Effector CD8-positive, alpha-beta T cell (primary cell): ENCODE results near the gene LYSMD1.
"Not testable (repeated sequence)": the region's sequence is repeated elsewhere in the genome, so short reads cannot be mapped to it uniquely, and the experiment has no call there.

ENCODE experiments used
- DNase-seq: peaks from one replicate; lab custom pipeline; 2025; lab: John Stamatoyannopoulos, UW
- total RNA-seq, 4 experiments: gene quantifications; one replicate each; lab custom pipeline; 2026; lab: John Stamatoyannopoulos, UW

The LYSMD1 gene
- total RNA-seq: 3.3 to 6.0 (median 5.1) reads per million in 4 experiments

GRCh38 chr1:151165738-151166504 is at the start of gene LYSMD1, which contains the start of gene SCNM1:
TSS of gene LYSMD1 (minus strand) at chr1:151165902. CDS start at chr1:151165258, 644 bp downstream.
TSS of gene SCNM1 (plus strand) at chr1:151166144. CDS start at chr1:151166153, 9 bp downstream.
- DNase-seq: peak; percentile 95

- no peak for DNase-seq
Observed at GRCh38 chr1:151213560-151213959, 47.9 kb upstream of the LYSMD1 start.

- no peak for DNase-seq
Observed at GRCh38 chr1:151211972-151212705, 46.4 kb upstream of the LYSMD1 start.

GRCh38 chr1:151210830-151211229 is 45.1 kb upstream of the LYSMD1 start:
- no peak for DNase-seq

GRCh38 chr1:151205381-151205965 is 39.8 kb upstream of the LYSMD1 start:
- not testable (repeated sequence) for DNase-seq

GRCh38 chr1:151199873-151200581 is 34.3 kb upstream of the LYSMD1 start:
- no peak for DNase-seq

- peak; percentile 99 for DNase-seq
Observed at GRCh38 chr1:151198254-151199127, 32.8 kb upstream of the LYSMD1 start, which contains the start of gene PIP5K1A. TSS of gene PIP5K1A (plus strand) at chr1:151198552. CDS start at chr1:151198997, 445 bp downstream.

GRCh38 chr1:151197863-151198253 is 32.2 kb upstream of the LYSMD1 start:
- no peak for DNase-seq

- peak; percentile 31 for DNase-seq
Observed at GRCh38 chr1:151196292-151196800, 30.6 kb upstream of the LYSMD1 start.

- DNase-seq: not testable (repeated sequence)
Observed at GRCh38 chr1:151194894-151195594, 29.3 kb upstream of the LYSMD1 start.

- DNase-seq: no peak
Observed at GRCh38 chr1:151193856-151194255, 28.2 kb upstream of the LYSMD1 start.

GRCh38 chr1:151193304-151193703 is 27.6 kb upstream of the LYSMD1 start:
- DNase-seq: no peak

GRCh38 chr1:151192047-151192446 is 26.3 kb upstream of the LYSMD1 start:
- DNase-seq: no peak

- DNase-seq: peak; percentile 75
Observed at GRCh38 chr1:151189637-151190445, 24.1 kb upstream of the LYSMD1 start, which contains the start of gene VPS72. TSS of gene VPS72 (minus strand) at chr1:151190197. CDS start at chr1:151190121, 76 bp downstream.

GRCh38 chr1:151188667-151189066 is 23.0 kb upstream of the LYSMD1 start:
- DNase-seq: not testable (repeated sequence)

GRCh38 chr1:151187205-151187604 is 21.5 kb upstream of the LYSMD1 start:
- DNase-seq: no peak

- no peak for DNase-seq
Observed at GRCh38 chr1:151184211-151184610, 18.5 kb upstream of the LYSMD1 start.

- DNase-seq: no peak
Observed at GRCh38 chr1:151176514-151177045, 10.9 kb upstream of the LYSMD1 start.

GRCh38 chr1:151175863-151176262 is 10.2 kb upstream of the LYSMD1 start, which contains the start of gene TMOD4:
TSS of gene TMOD4 (minus strand) at chr1:151175981. CDS start at chr1:151174875, 1,106 bp downstream.
- no peak for DNase-seq
